ENCODE measurements around the gene INSYN2B.

Gene INSYN2B

GRCh38 chr5:169922474-169922873 lies 57.8 kb downstream of the INSYN2B start:
- DNase-seq, result no peak

- no peak for DNase-seq
These were observed 58.3 kb downstream of the INSYN2B start for GRCh38 chr5:169921949-169922348.

- DNase-seq, result no peak
These were observed 58.9 kb downstream of the INSYN2B start for GRCh38 chr5:169921384-169921783.

GRCh38 chr5:169920474-169920873 lies 59.8 kb downstream of the INSYN2B start:
- no peak for DNase-seq

- no peak for DNase-seq
These were observed 62.1 kb downstream of the INSYN2B start for GRCh38 chr5:169918228-169918627.

- DNase-seq, result no peak
These were observed 62.8 kb downstream of the INSYN2B start for GRCh38 chr5:169917500-169917899.

GRCh38 chr5:169914766-169915165 lies 65.5 kb downstream of the INSYN2B start:
- no peak for DNase-seq

GRCh38 chr5:169913479-169913878 lies 66.8 kb downstream of the INSYN2B start:
- no peak for DNase-seq

- no peak for DNase-seq
These were observed 68.7 kb downstream of the INSYN2B start for GRCh38 chr5:169911448-169912212.

GRCh38 chr5:169910393-169910792 lies 69.9 kb downstream of the INSYN2B start:
- no peak for DNase-seq

GRCh38 chr5:169909945-169910344 lies 70.3 kb downstream of the INSYN2B start:
- no peak for DNase-seq

- DNase-seq, result no peak
These were observed 71.4 kb downstream of the INSYN2B start for GRCh38 chr5:169908864-169909263.

GRCh38 chr5:169906745-169907649 lies 73.3 kb downstream of the INSYN2B start:
- DNase-seq, result no peak

- DNase-seq, result no peak
These were observed 75.3 kb downstream of the INSYN2B start for GRCh38 chr5:169905017-169905416.

- no peak for DNase-seq
These were observed 75.8 kb downstream of the INSYN2B start for GRCh38 chr5:169904508-169904907.

GRCh38 chr5:169904059-169904458 lies 76.2 kb downstream of the INSYN2B start:
- no peak for DNase-seq

- DNase-seq, result no peak
These were observed 78.4 kb downstream of the INSYN2B start for GRCh38 chr5:169901896-169902295.

- DNase-seq, result no peak
These were observed 82.8 kb downstream of the INSYN2B start for GRCh38 chr5:169897481-169897880.

GRCh38 chr5:169895926-169896325 lies 84.4 kb downstream of the INSYN2B start:
- DNase-seq, result no peak

- no peak for DNase-seq
These were observed 86.7 kb downstream of the INSYN2B start for GRCh38 chr5:169893571-169893970.

- DNase-seq, result no peak
These were observed 87.3 kb downstream of the INSYN2B start for GRCh38 chr5:169893010-169893409.

- no peak for DNase-seq
These were observed 90.7 kb downstream of the INSYN2B start for GRCh38 chr5:169889572-169889971.

GRCh38 chr5:169886677-169887076 lies 93.6 kb downstream of the INSYN2B start:
- no peak for DNase-seq

GRCh38 chr5:169886033-169886432 lies 94.3 kb downstream of the INSYN2B start:
- DNase-seq, result no peak

Data from activated CD4-positive, alpha-beta T cell treated with anti-CD3 and anti-CD28 coated beads, Interleukin-2, amount 50 U/mL, for 16 hours (primary cell).